RWPE2 (cell line): ENCODE measurements around the gene LIPC.

Experiments used
- ATAC-seq: fragments of 200-7000 bp; cut with Tn5 transposase; 3 replicates; pipeline ENCODE4 v1.9.1; 2021; ENCODE audit warnings: low read depth
- DNase-seq: peaks from one replicate; pipeline ENCODE4 v3.0.0-alpha.2; 2020; ENCODE audit warnings: low spot score
- H3K27ac ChIP-seq: fragments of 450-650 bp; 2 replicates; pipeline ENCODE4 v1.5.1; 2017; ENCODE audit warnings: mild to moderate bottlenecking; ENCODE audit not compliant: poor library complexity, severe bottlenecking
- H3K27me3 ChIP-seq: fragments of 250-450 bp; sonication (Bioruptor Pico); 2 replicates; pipeline ENCODE4 v1.5.1; 2021; ENCODE audit warnings: mild to moderate bottlenecking, moderate library complexity; ENCODE audit not compliant: insufficient read depth, poor library complexity, severe bottlenecking
- H3K36me3 ChIP-seq: fragments of 250-450 bp; sonication (Bioruptor Pico); 2 replicates; pipeline ENCODE4 v1.5.1; 2020; ENCODE audit warnings: low read depth, mild to moderate bottlenecking, moderate library complexity
- H3K4me1 ChIP-seq: fragments of 250-450 bp; sonication (Bioruptor Pico); 2 replicates; pipeline ENCODE4 v1.5.1; 2021; ENCODE audit warnings: mild to moderate bottlenecking, moderate library complexity; ENCODE audit not compliant: insufficient read depth, poor library complexity, severe bottlenecking
- H3K4me3 ChIP-seq: fragments of 250-450 bp; sonication (Bioruptor Pico); 2 replicates; pipeline ENCODE4 v1.5.1; 2021; ENCODE audit warnings: mild to moderate bottlenecking, moderate library complexity; ENCODE audit not compliant: severe bottlenecking
- H3K9me3 ChIP-seq: fragments of 250-450 bp; sonication (Bioruptor Pico); 2 replicates; pipeline ENCODE4 v1.5.1; 2021; ENCODE audit warnings: mild to moderate bottlenecking, moderate library complexity; ENCODE audit not compliant: severe bottlenecking
- TF ChIP-seq, protein P1 (sequence below): fragments of 450-650 bp; IDR thresholded peaks from one replicate; pipeline ENCODE4 v1.5.1; 2017; ENCODE audit warnings: mild to moderate bottlenecking, moderate library complexity; ENCODE audit not compliant: poor library complexity, severe bottlenecking

Gene LIPC

DNA sequence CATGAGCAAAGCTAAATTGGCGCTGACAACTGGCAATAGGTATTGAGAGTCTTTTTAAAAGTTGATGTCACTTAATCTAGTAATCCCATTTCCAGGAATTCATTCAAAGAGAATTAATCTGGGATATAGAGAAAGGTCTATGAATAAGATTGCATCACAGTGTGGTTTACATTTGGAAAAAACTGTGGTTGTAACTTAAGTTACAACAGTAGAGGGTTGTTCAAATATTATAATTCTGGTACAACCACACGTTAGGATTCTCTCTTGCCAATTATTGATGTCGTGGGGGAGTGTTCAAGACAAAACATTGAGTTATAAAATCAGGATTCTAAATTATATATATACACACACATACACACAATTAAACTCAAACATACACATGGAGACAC is 79.8 kb downstream of the LIPC start:
- no peaks in the 10 kb centered on the region for H3K27me3 ChIP-seq
- H3K27ac ChIP-seq = no peak overlapping the region
- TF ChIP-seq, protein P1, sequence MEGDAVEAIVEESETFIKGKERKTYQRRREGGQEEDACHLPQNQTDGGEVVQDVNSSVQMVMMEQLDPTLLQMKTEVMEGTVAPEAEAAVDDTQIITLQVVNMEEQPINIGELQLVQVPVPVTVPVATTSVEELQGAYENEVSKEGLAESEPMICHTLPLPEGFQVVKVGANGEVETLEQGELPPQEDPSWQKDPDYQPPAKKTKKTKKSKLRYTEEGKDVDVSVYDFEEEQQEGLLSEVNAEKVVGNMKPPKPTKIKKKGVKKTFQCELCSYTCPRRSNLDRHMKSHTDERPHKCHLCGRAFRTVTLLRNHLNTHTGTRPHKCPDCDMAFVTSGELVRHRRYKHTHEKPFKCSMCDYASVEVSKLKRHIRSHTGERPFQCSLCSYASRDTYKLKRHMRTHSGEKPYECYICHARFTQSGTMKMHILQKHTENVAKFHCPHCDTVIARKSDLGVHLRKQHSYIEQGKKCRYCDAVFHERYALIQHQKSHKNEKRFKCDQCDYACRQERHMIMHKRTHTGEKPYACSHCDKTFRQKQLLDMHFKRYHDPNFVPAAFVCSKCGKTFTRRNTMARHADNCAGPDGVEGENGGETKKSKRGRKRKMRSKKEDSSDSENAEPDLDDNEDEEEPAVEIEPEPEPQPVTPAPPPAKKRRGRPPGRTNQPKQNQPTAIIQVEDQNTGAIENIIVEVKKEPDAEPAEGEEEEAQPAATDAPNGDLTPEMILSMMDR = no peak
- no peaks in the 10 kb centered on the region for H3K4me1 ChIP-seq
- ATAC-seq = no peak
- no peak overlapping the region for H3K4me3 ChIP-seq
- DNase-seq = no peak
- no peaks in the 10 kb centered on the region for H3K9me3 ChIP-seq
- H3K36me3 ChIP-seq = no peaks in the 10 kb centered on the region

DNA sequence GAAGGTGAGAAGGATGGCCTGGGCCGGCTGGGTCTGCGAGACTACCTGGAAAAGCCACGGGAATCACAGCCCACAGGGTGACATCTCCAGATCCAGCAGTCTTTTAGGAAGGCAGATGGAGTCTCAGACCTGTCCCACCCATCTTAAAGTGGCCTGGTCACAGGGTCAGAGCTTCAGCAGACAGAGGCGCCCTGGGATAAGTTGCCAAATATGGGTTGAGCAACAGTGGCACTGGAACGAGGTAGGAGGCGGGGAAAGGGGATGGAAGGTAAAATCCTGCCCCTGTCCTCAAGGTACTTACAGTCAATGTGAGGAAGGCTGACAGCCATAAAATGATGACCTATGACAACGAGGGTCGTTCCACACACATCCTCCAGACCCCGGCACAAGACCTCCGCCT is 80.7 kb downstream of the LIPC start:
- DNase-seq = no peak
- Histone ChIP-seq H3K36me3 (no peaks in the 10 kb centered on the region), H3K27me3 (no peaks in the 10 kb centered on the region), H3K27ac (no peak overlapping the region), H3K9me3 (no peaks in the 10 kb centered on the region), H3K4me1 (no peaks in the 10 kb centered on the region), H3K4me3 (no peak overlapping the region)
- no peak for ATAC-seq
- TF ChIP-seq, protein P1 = no peak

DNA sequence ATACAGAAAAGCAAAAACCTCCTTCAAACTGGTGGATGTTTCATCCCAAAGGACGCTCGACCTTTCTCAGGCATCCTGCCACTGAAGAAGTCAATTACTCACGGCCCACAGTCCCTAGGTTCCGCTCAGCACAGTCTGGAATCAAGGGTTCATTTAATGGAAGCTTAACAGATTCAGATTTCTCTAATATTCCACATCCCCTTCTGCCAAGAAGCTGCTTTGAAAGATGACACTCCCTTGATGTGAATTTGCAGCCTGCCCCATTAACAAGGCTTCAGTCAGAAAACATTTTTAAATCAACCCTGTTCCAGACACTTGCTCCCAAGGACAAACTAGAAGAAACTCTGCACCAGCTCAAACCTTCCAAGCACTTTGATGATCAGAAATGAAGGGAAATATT is 81.2 kb downstream of the LIPC start:
- no peak overlapping the region for H3K27ac ChIP-seq
- TF ChIP-seq, protein P1 = no peak
- H3K4me3 ChIP-seq = no peak overlapping the region
- no peaks in the 10 kb centered on the region for H3K4me1 ChIP-seq
- no peaks in the 10 kb centered on the region for H3K27me3 ChIP-seq
- no peak for DNase-seq
- no peaks in the 10 kb centered on the region for H3K9me3 ChIP-seq
- no peaks in the 10 kb centered on the region for H3K36me3 ChIP-seq
- no peak for ATAC-seq

DNA sequence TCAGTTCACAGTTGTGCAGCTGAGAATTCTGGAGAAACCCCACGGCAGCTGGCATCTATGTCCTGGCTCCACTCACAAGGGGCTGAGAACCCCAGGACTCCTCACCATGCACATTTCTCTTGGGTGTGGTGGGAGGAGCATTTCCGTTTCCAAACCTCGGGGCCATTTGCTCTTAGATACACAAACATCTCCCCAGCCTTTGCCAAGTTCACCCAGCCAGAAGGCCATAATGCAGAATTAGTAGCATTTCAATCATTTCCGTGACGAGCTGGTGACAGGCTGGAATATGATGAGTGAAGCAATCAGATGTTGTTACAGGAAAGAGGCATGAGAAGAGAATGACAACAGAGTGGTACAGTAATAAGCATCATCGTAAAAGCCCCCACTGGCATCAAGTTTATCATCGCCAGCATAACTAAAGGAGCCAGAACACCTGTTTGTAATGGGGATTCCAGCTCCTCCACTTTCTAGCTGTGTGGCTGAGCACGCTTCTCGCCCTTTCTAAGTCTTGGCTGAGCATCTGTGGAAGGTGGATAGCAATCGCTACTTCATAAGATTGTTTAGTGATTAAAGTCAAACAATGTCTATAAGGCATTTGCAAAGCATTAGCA is 82.0 kb downstream of the LIPC start:
- TF ChIP-seq, protein P1 = no peak
- Histone ChIP-seq H3K4me3 (no peak overlapping the region), H3K27me3 (no peaks in the 10 kb centered on the region), H3K9me3 (no peaks in the 10 kb centered on the region), H3K4me1 (no peaks in the 10 kb centered on the region), H3K27ac (no peak overlapping the region), H3K36me3 (no peaks in the 10 kb centered on the region)
- DNase-seq = no peak
- ATAC-seq = no peak

DNA sequence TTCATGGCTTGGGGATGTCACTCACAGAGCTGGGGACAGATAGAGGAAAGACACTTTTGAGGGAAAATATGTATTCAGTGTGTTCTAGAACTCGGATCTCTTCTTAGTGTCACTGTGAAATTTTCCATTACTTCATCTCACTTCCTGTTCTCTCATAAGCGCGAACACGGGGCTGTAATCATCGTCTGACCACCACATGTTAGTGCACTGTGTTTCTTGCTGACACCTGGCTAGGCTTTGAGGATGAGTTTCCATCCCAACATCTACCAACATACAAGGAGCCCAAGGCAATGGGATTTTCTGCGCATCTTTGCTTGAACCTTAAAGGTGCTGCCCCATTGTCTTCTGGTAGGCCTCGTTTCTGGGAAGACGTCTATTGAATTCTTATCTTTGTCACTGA is 84.0 kb downstream of the LIPC start:
- Histone ChIP-seq H3K9me3 (no peaks in the 10 kb centered on the region), H3K27me3 (no peaks in the 10 kb centered on the region), H3K4me3 (no peak overlapping the region), H3K36me3 (no peaks in the 10 kb centered on the region), H3K27ac (no peak overlapping the region), H3K4me1 (no peaks in the 10 kb centered on the region)
- ATAC-seq = no peak
- TF ChIP-seq, protein P1 = no peak
- no peak for DNase-seq
